KMS-11 (cell line): ENCODE measurements around the gene GRIN3A.
"Not testable (repeated sequence)": the region's sequence is repeated elsewhere in the genome, so short reads cannot be mapped to it uniquely, and the experiment has no call there.

Source experiments
- H2AFZ ChIP-seq: fragments of 200-600 bp; sonication (generic); 2 replicates; pipeline ENCODE4 v1.6.1; 2016; ENCODE audit warnings: antibody characterized with exemption, mixed run types, low read depth
- H3K27ac ChIP-seq: fragments of 200-600 bp; sonication (generic); 2 replicates; pipeline ENCODE4 v1.6.1; 2016; ENCODE audit warnings: mild to moderate bottlenecking, mixed run types
- H3K27me3 ChIP-seq: fragments of 200-600 bp; sonication (generic); 2 replicates; pipeline ENCODE4 v1.6.1; 2017; ENCODE audit warnings: mild to moderate bottlenecking, low read depth, mixed run types, moderate library complexity; ENCODE audit not compliant: insufficient read depth
- H3K36me3 ChIP-seq: fragments of 200-600 bp; sonication (generic); 2 replicates; pipeline ENCODE4 v1.6.1; 2017; ENCODE audit warnings: mild to moderate bottlenecking, mixed run types; ENCODE audit not compliant: insufficient read depth
- H3K4me1 ChIP-seq: fragments of 200-600 bp; sonication (generic); 2 replicates; pipeline ENCODE4 v1.6.1; 2016; ENCODE audit warnings: mild to moderate bottlenecking, low read depth, mixed run types; ENCODE audit not compliant: poor library complexity, severe bottlenecking
- H3K4me2 ChIP-seq: fragments of 200-600 bp; sonication (generic); 2 replicates; pipeline ENCODE4 v1.7.0; 2016; ENCODE audit warnings: mild to moderate bottlenecking, mixed run types
- H3K4me3 ChIP-seq: fragments of 200-600 bp; sonication (generic); IDR thresholded peaks from 2 replicates; pipeline ENCODE4 v1.6.1; 2017; ENCODE audit warnings: low read depth, low read length, mixed read lengths; ENCODE audit not compliant: insufficient read depth
- H3K79me2 ChIP-seq: fragments of 200-600 bp; sonication (generic); 2 replicates; pipeline ENCODE4 v1.6.1; 2016; ENCODE audit warnings: low read depth, mixed run types; ENCODE audit not compliant: insufficient read depth
- H3K9ac ChIP-seq: fragments of 200-600 bp; sonication (generic); 2 replicates; pipeline ENCODE4 v1.6.1; 2016; ENCODE audit warnings: mild to moderate bottlenecking, mixed run types
- H4K20me1 ChIP-seq: fragments of 200-600 bp; sonication (generic); 2 replicates; pipeline ENCODE4 v1.6.1; 2016; ENCODE audit warnings: mild to moderate bottlenecking, mixed run types; ENCODE audit not compliant: insufficient read depth
- CTCF ChIP-seq: fragments of 200-600 bp; sonication (generic); conservative IDR thresholded peaks from 2 replicates; pipeline ENCODE4 v1.6.1; 2017; ENCODE audit warnings: low read depth, mild to moderate bottlenecking, antibody characterized with exemption, low read length, moderate library complexity, mixed read lengths

The GRIN3A gene

DNA sequence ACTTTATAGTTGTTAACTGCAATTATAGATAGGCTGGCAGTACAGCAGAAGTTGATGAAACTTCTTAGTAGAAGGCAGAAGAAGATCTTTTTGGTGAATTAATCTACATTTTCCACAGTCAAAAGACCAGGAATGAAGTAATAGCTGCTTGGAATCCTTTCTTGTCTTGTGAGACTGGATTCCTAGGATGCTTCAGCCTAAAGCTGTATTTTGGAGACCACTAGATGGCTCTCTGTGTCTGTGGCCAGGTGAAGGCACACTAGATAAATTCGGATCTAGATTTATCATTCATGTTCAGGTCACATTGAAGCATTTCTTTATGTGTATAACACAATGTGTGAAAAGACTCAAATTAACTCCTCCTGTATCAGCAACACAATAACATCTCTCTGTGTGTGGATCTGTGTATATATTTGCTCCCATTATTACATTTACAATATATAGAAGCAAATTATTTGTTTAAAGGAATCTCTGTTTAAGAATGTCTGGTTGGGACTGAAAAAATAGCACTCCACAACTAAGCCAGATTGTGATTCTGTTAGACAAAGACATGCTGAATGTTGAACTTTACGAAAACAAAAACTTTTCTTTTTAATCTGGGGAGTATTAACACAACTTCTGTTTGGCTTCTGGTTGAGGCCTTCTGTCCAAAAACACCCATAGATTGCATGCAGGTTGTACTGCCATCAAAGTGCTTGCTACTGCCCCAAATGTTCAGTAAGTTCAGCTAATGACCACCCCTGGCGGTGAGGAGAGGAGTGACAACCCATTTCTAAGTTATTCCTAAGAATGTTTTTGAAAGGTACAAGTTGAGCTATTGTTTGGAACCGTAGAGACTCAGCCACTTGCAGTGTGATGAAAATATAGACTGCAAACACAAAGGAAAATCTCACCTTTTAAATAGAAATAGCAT is 10.6 kb downstream of the GRIN3A start:
- no peak overlapping the region for H3K27ac ChIP-seq
- no peak overlapping the region for H2AFZ ChIP-seq
- H3K27me3 ChIP-seq = no peaks in the 10 kb centered on the region
- no peaks in the 10 kb centered on the region for H4K20me1 ChIP-seq
- TF ChIP-seq CTCF = peak; percentile 62
- no peak overlapping the region for H3K4me3 ChIP-seq
- no peak overlapping the region for H3K9ac ChIP-seq
- H3K79me2 ChIP-seq = no peaks in the 10 kb centered on the region
- no peaks in the 10 kb centered on the region for H3K4me1 ChIP-seq
- no peak overlapping the region for H3K4me2 ChIP-seq
- no peaks in the 10 kb centered on the region for H3K36me3 ChIP-seq

DNA sequence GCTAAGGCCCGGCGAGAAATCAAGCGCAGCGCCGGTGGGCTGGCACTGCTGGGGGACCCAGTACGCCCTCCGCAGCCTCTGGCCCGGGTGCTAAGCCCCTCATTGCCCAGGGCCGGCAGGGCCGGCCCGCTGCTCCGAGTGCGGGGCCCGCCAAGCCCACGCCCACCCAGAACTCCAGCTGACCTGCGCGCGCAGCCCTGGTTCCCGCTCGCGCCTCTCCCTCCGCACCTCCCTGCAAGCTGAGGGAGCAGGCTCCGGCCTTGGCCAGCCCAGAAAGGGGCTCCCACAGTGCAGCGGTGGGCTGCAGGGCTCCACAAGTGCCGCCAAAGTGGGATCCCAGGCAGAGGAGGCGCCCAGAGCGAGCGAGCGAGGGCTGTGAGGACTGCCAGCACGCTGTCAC is 14.2 kb downstream of the GRIN3A start:
- H3K27me3 ChIP-seq, H3K4me1 ChIP-seq, H3K79me2 ChIP-seq, H2AFZ ChIP-seq, H3K27ac ChIP-seq, H3K9ac ChIP-seq, H3K4me3 ChIP-seq, H4K20me1 ChIP-seq, H3K4me2 ChIP-seq, H3K36me3 ChIP-seq: not testable (repeated sequence)

DNA sequence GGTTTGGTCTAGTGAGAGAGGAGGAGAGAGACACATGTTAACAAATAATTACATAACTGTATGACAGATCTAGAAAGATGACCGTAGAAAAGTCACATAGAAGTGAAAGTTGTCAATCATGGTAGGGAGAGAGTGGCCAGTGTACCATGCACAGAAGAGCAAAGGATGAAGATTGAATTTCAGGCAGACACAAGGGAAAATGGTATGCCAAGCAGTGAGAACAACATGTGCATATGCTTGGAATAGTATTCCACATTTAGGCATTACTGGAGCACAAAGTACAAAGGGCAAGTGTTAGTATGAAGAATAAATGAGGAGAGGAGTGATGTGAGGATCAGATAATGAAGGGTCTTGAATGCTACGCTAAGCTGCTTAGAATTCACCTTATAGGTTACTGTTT is 20.3 kb downstream of the GRIN3A start:
- no peak for TF ChIP-seq CTCF
- H3K36me3 ChIP-seq = no peaks in the 10 kb centered on the region
- no peaks in the 10 kb centered on the region for H3K79me2 ChIP-seq
- no peak overlapping the region for H3K4me2 ChIP-seq
- no peak overlapping the region for H3K4me3 ChIP-seq
- no peaks in the 10 kb centered on the region for H4K20me1 ChIP-seq
- no peak overlapping the region for H3K9ac ChIP-seq
- no peaks in the 10 kb centered on the region for H3K4me1 ChIP-seq
- H3K27ac ChIP-seq = no peak overlapping the region
- H2AFZ ChIP-seq = no peak overlapping the region
- H3K27me3 ChIP-seq = no peaks in the 10 kb centered on the region

- Histone ChIP-seq H3K36me3 (no peaks in the 10 kb centered on the region), H4K20me1 (no peaks in the 10 kb centered on the region), H3K4me2 (no peak overlapping the region), H2AFZ (no peak overlapping the region), H3K27ac (no peak overlapping the region), H3K4me3 (no peak overlapping the region), H3K4me1 (no peaks in the 10 kb centered on the region), H3K79me2 (no peaks in the 10 kb centered on the region), H3K9ac (no peak overlapping the region), H3K27me3 (no peaks in the 10 kb centered on the region)
- no peak for TF ChIP-seq CTCF
Measured at GRCh38 chr9:101716629-101717028, 21.8 kb downstream of the GRIN3A start.

GRCh38 chr9:101711330-101711941 is 27.0 kb downstream of the GRIN3A start:
- no peak overlapping the region for H3K4me3 ChIP-seq
- no peaks in the 10 kb centered on the region for H3K79me2 ChIP-seq
- no peak overlapping the region for H3K27ac ChIP-seq
- H3K36me3 ChIP-seq = no peaks in the 10 kb centered on the region
- no peak overlapping the region for H3K4me2 ChIP-seq
- peaks cover 12% of the 10 kb centered on the region for H3K4me1 ChIP-seq
- no peaks in the 10 kb centered on the region for H3K27me3 ChIP-seq
- no peak overlapping the region for H2AFZ ChIP-seq
- H4K20me1 ChIP-seq = no peaks in the 10 kb centered on the region
- TF ChIP-seq CTCF = peak; percentile 75
- no peak overlapping the region for H3K9ac ChIP-seq
